PC-9 (cell line): ENCODE data around the gene GIPR.
"Not testable (repeated sequence)": the region's sequence is repeated elsewhere in the genome, so short reads cannot be mapped to it uniquely, and the experiment has no call there.

Experiments
- EZH2 ChIP-seq: fragments of 200-600 bp; sonication (generic); IDR thresholded peaks from 2 replicates; pipeline ENCODE4 v1.8.0; 2017; ENCODE audit warnings: antibody characterized with exemption, low read depth
- TF ChIP-seq, protein P1 (sequence below): fragments of 200-600 bp; sonication (generic); conservative IDR thresholded peaks from 2 replicates; pipeline ENCODE4 v1.6.1; 2017; ENCODE audit warnings: mixed run types, antibody characterized with exemption, mild to moderate bottlenecking, moderate library complexity

DNA sequence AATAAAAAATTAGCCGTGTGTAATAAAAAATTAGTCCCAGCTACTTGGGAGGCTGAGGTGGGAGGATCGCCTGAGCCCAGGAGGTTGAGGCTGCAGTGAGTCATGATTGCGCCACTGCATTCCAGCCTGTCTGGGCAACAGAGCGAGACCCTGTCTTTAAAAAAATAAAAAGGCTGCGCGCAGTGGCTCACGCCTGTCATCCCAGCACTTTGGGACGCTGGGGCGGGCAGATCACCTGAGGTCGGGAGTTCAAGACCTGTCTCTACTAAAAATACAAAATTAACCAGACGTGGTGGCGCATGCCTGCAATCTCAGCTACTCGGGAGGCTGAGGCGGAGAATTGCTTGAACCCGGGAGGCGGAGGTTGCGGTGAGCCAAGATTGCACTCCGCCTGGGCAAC, 60.7 kb downstream of the GIPR start:
- TF ChIP-seq, protein P1, sequence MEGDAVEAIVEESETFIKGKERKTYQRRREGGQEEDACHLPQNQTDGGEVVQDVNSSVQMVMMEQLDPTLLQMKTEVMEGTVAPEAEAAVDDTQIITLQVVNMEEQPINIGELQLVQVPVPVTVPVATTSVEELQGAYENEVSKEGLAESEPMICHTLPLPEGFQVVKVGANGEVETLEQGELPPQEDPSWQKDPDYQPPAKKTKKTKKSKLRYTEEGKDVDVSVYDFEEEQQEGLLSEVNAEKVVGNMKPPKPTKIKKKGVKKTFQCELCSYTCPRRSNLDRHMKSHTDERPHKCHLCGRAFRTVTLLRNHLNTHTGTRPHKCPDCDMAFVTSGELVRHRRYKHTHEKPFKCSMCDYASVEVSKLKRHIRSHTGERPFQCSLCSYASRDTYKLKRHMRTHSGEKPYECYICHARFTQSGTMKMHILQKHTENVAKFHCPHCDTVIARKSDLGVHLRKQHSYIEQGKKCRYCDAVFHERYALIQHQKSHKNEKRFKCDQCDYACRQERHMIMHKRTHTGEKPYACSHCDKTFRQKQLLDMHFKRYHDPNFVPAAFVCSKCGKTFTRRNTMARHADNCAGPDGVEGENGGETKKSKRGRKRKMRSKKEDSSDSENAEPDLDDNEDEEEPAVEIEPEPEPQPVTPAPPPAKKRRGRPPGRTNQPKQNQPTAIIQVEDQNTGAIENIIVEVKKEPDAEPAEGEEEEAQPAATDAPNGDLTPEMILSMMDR: not testable (repeated sequence)
- not testable (repeated sequence) for TF ChIP-seq EZH2
